Kidney (tissue), 14 donors: Measurements from ENCODE around the gene GMDS. TPM values are rescaled to one million over a fixed set of nuclear protein-coding genes. Genes with fewer than 3 reads are reported as not detected.

ENCODE experiments used
- DNase-seq, 5 donors: peaks; one replicate each; pipeline ENCODE4 v3.0.0-alpha.2; 2013 to 2020
- FAIRE-seq: peaks from 2 replicates; lab custom pipeline; 2012; peaks lifted over from hg19 to GRCh38; lab: Jason Lieb, UNC
- H3K27ac ChIP-seq, 2 donors: one replicate each; pipeline ENCODE4 v1.7.0; 2013; ENCODE audit warnings: low read depth in 2 of 2, low read length in 2 of 2, inconsistent platforms in 1 of 2
- H3K27me3 ChIP-seq: one replicate; pipeline ENCODE4 v1.7.1; 2013; ENCODE audit warnings: low read length, inconsistent platforms; ENCODE audit not compliant: control insufficient read depth, insufficient read depth
- H3K36me3 ChIP-seq, 3 donors: one replicate each; pipeline versions ENCODE4 v1.7.0 to v1.7.1; 2013; ENCODE audit warnings: low read length in 3 of 3, control low read depth in 1 of 3, inconsistent platforms in 1 of 3; ENCODE audit not compliant: insufficient read depth in 3 of 3, control insufficient read depth in 2 of 3
- H3K4me1 ChIP-seq, 3 donors: one replicate each; pipeline versions ENCODE4 v1.7.0 to v1.7.1; 2013; ENCODE audit warnings: low read length in 3 of 3, inconsistent platforms in 1 of 3, low read depth in 1 of 3; ENCODE audit not compliant: control insufficient read depth in 2 of 3, insufficient read depth in 2 of 3
- H3K4me3 ChIP-seq, 3 donors: one replicate each; pipeline versions ENCODE4 v1.7.0 to v1.8.1; 2013; ENCODE audit warnings: low read length in 3 of 3, control low read depth in 1 of 3, inconsistent platforms in 1 of 3
- H3K9ac ChIP-seq, 3 donors: one replicate each; pipeline versions ENCODE4 v1.7.0 to v1.7.1; 2013; ENCODE audit warnings: low read length in 3 of 3, control low read depth in 1 of 3, inconsistent platforms in 1 of 3
- H3K9me3 ChIP-seq, 3 donors: one replicate each; pipeline versions ENCODE4 v1.7.0 to v1.7.1; 2013; ENCODE audit warnings: low read length in 3 of 3, control low read depth in 1 of 3, inconsistent platforms in 1 of 3; ENCODE audit not compliant: control insufficient read depth in 2 of 3, insufficient read depth in 1 of 3
- intact Hi-C: fragments of 100-400 bp; cut with DNase I; formaldehyde crosslinking; loops from one replicate; pipeline ENCODE4 v1.11.1; 2022
- polyA plus RNA-seq: library from polyadenylated mRNA; stranded (reverse); fragments of 350-450 nt; fragmentation: Illumina TruSeq; extraction: RNeasy Lipid Tissue Mini Kit (QIAGEN cat#74804); gene quantifications from one replicate; pipeline ENCODE4 v1.2.3, GENCODE V29; 2014; ENCODE audit warnings: low read depth, low replicate concordance; ENCODE audit not compliant: insufficient read depth
- total RNA-seq: library from RNA; stranded (reverse); fragmentation: NEBNext Ultra II Directional; extraction: Animal tissue kit (Norgen Biotek cat#: 25700); gene quantifications from one replicate; pipeline ENCODE4 v1.2.1, GENCODE V29; 2021
- TF ChIP-seq, protein P1 (sequence below): IDR thresholded peaks from 3 replicates; pipeline ENCODE4 v1.5.1; 2012; ENCODE audit warnings: mild to moderate bottlenecking, moderate library complexity, borderline replicate concordance; ENCODE audit not compliant: insufficient read depth; ENCODE audit errors: extremely low read depth
- donor health status: control.
- donor health status: control.
- donor health status: control.
- donor health status: control.
- donor health status: control.
- donor health status: DM: yes; HTN: yes; CAD: no.
- donor health status: Normal renal cell carcinoma (clear cell type).

GMDS gene
- total and polyA plus RNA-seq, 2 donors from 2014 or later: 49.6 to 63.7 TPM

DNA sequence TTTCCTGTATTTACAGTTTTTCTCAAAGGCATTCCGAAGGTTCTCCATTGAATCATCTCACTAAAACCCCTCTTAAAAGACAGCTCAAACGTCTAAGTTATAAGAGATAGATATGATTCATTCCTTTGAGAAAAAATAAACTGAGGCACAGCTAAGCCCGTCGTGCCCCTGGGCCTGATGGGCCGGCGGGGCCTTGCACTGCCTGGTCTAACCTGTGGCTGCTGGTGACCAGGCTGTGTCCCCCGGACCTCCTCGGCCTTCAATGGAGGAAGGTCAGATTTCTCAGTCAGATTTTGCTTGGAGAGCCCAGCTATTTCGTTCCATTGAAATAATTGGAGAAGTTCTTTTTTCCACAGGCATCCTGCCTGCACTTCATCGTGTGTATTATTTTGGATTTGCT is 647.0 kb downstream of the GMDS start:
- DNase-seq (no peak), FAIRE-seq (no peak)

DNA sequence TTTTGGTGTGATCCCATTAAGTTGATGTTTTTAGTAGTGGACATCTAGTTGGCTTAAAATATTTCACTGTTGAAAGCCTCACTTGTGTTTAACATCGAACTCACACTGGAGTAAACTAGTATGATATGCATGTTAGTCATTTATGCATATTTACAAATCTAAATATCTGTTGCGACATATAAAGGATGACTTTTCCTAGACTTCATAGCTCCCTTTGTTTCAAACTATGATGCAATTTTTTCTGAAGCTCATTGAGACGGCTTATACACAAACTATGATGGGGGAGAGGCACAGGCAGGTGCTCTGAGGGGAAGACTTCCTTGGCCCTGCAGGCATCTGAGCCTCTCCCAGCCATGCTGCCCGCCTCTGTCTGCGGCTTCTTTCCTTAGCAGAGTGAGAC is 647.5 kb downstream of the GMDS start:
- intact Hi-C loops: loop anchor here (10.0 kb wide), 3 partner anchors 597 to 1147 kb away; no protein-coding TSS in a partner anchor
- H3K36me3 ChIP-seq: no peaks in the 10 kb centered on the region
- H3K4me3 ChIP-seq: no peak overlapping the region
- H3K9me3 ChIP-seq: no peaks in the 10 kb centered on the region
- H3K27ac ChIP-seq: no peak overlapping the region
- no peak overlapping the region for H3K9ac ChIP-seq
- FAIRE-seq (no peak), DNase-seq (no peak)
- H3K4me1 ChIP-seq: peaks cover 0 to 2% (median 0%) of the 10 kb centered on the region in 3 donors
- H3K27me3 ChIP-seq: peaks cover 13% of the 10 kb centered on the region
- TF ChIP-seq, protein P1, sequence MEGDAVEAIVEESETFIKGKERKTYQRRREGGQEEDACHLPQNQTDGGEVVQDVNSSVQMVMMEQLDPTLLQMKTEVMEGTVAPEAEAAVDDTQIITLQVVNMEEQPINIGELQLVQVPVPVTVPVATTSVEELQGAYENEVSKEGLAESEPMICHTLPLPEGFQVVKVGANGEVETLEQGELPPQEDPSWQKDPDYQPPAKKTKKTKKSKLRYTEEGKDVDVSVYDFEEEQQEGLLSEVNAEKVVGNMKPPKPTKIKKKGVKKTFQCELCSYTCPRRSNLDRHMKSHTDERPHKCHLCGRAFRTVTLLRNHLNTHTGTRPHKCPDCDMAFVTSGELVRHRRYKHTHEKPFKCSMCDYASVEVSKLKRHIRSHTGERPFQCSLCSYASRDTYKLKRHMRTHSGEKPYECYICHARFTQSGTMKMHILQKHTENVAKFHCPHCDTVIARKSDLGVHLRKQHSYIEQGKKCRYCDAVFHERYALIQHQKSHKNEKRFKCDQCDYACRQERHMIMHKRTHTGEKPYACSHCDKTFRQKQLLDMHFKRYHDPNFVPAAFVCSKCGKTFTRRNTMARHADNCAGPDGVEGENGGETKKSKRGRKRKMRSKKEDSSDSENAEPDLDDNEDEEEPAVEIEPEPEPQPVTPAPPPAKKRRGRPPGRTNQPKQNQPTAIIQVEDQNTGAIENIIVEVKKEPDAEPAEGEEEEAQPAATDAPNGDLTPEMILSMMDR: no peak

More for the DNA sequence above, 647.0 kb downstream of the GMDS start:
- H3K36me3 ChIP-seq: no peaks in the 10 kb centered on the region
- no peaks in the 10 kb centered on the region for H3K9me3 ChIP-seq
- H3K9ac ChIP-seq: no peak overlapping the region
- peaks cover 15% of the 10 kb centered on the region for H3K27me3 ChIP-seq
- no peak overlapping the region for H3K4me3 ChIP-seq
- intact Hi-C loops: loop anchor here (10.0 kb wide), 3 partner anchors 596 to 1146 kb away; no protein-coding TSS in a partner anchor
- H3K27ac ChIP-seq: no peak overlapping the region
- peaks cover 0 to 2% (median 0%) of the 10 kb centered on the region in 3 donors for H3K4me1 ChIP-seq
- TF ChIP-seq, protein P1: no peak

DNA sequence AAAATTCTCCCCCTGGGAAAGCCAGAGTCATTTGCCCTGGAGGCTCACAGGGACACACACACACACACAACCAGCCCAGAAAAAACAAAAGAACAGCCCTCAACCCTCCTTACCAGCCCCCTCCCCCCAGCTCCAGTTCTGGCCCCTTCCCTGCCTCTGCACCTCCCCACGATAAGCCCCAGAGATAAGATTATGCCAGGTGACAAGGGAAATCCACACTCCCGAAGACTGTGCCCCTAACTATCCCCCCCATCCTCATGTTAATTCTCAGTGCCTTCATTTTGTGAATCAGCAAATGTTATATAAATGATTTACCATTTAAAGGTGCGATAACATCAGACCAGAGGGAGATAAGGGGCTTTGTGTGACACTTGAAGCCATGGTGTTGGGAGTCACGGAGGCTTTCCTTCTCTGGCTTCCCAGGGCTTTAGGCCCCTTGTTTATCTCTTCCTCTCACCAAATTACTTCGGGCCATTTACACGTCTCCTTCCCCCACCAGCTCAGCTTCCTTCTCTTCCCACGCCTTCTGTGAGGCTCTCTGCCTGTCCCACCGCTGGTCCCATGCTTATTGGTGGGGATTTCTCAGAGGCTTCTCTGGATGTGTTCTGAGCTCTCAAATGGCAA is 648.2 kb downstream of the GMDS start:
- Histone ChIP-seq H3K9ac (no peak overlapping the region), H3K4me1 (peaks cover 0 to 2% (median 0%) of the 10 kb centered on the region in 3 donors), H3K27me3 (peaks cover 12% of the 10 kb centered on the region), H3K9me3 (no peaks in the 10 kb centered on the region), H3K4me3 (no peak overlapping the region), H3K27ac (no peak overlapping the region), H3K36me3 (no peaks in the 10 kb centered on the region)
- intact Hi-C loops: loop anchor here (10.0 kb wide), 3 partner anchors 598 to 1148 kb away; no protein-coding TSS in a partner anchor
- TF ChIP-seq, protein P1: no peak
- no peak for DNase-seq
- no peak for FAIRE-seq
